Fibroblast of skin of left quadriceps (primary cell): ENCODE results near the gene RAD23A.
A peak's percentile ranks its signal among the peaks of the same experiment; 100 is the strongest.

Source experiments
- DNase-seq, 2 experiments: peaks; one replicate each; pipeline ENCODE4 v3.0.0-alpha.2; 2013; ENCODE audit warnings: low read depth in 2 of 2

Gene RAD23A

DNA sequence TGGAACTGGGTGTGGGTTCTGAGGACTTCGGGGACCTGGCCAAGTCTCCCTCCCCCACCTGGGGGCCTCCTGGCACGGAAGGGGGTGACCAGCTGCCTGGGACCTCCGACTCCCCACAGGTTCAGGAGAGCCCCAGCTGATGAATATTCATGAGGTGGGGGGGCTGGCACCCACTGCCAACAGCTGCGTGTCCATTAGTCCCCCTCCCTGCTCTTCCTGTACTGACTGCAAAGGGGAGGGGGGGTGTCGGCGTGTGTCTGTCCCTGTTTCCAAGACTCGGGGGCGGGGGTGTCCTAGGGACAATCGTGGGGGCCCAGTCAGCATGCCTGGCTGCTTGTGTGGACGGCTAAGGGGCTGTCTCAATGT, 39.0 kb downstream of the RAD23A start:
- DNase-seq, result no peak

DNA sequence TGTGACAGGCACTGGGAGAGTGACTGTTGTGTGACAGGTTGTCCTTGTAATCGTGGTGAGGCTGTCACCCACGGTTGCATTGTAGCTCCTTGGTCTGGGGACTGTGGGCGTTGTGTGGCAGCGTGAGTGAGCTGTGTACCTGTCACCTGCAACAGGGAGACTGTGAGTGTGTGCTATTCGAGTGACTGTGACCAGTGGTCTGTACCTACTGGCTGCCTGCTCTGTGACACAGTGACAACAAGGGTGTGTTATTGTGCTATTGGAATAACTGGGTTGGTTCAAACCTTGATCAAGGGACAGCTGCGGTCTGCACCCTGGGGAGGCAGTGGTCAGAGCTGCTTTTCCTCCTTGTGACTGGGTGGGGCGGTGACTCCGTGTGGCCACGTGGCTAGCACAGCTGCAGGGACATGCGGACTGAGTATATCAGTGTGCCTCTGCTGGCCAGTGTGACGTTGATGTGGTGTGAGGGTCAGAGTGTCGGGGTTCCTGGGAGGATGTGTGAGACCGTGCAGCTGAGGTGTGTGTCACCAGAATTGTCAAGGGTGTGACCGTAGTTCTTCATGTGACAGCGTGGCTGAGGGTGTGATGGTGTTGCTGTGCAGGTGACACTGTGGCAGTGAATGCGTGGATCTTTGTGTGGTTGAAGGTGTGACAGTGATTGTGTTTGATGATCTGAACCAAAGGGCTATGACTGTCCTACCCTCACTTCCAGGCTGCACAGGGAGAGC, 39.6 kb downstream of the RAD23A start:
- DNase-seq, result no peak

DNA sequence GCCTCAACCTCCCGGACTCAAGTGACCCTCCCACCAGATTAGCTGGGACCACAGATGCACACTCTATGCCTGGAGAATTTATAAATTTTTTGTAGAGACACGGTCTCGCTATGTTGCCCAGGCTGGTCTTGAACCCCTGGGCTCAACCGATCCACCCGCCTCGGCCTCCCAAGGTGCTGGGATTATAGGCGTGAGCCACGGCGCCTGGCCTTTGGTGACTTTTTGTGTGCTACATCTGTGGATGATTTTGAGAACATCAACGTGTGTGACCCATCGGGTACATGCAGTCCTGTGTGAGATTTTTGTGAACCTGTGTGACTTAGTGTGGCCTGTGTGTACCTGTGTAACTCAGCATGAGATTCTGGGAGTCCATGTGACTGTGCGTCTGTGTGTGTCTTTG, 41.1 kb downstream of the RAD23A start:
- no peak for DNase-seq

DNA sequence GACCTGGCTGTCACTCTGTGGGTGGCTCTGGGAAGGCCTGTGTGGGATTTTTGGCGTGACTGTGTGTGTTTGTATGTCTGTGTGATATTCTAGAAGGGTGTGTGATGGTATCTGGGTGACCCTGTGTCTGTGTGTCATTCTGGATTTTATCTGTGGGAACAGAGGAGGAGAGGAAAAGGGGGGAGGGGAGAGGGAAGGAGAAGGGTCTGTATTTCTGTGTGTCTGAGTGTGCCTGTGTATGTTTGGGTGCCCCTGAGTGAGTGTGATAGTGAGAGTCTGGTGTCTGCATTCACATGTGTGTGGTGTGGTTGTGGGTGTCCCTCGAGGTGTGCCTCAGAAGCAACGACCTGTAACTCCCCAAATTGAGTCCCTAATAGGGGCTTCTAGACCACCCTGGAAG, 41.5 kb downstream of the RAD23A start:
- DNase-seq, result no peak

DNA sequence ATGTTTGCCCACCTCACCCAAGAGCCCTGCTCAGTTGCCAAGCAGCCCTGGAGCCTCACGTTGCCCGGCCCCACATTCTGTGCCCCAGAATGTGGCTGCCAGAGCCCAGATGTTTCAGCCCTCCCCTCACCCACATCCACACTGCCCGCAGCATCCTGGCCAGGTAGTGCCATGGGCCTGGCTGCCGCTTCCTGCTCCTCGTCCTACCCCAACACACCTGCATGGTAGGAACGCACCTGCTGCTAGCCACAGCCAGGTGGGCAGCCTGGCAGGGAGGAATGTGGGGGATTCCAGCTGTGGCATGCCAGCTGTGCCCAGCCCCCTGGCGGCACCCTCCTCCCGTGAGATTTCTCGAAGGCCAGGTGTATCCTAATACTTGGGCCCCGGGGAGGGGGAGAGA, 42.1 kb downstream of the RAD23A start:
- DNase-seq, result no peak

DNA sequence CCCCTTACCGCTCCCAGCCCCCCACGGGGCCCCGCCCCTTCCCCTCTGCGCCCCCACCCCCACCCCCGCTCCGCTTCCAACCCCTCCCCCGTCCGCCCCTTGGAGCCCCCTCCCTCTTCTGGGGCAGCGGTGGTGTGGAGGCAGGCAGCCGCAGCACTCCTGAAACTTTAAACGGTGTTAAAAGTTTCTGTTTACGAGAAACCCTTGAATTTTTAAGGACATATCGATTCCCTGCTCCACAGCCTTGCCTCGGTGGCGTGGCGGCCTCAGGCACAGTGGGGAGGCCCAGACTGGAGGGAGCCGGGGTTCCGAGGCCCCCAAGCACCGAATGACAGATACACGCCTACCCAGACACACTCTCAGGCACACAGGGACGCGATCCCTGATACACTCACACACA, 44.8 kb downstream of the RAD23A start:
- no peak for DNase-seq

DNA sequence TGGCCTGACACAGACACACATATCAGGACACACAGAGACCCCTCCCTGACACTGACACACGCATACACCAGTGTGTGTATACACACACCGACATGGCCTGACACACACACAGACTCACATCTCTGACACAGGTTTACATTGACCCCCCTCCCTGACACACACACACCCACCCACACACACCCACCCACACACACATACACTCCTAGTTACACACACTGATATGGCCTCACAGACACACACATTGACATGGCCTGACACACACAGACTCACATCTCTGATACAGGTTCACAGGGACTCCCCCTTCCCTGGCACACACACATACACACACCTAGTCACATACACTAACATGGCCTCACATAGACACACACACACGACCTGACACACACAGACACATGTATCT, 45.2 kb downstream of the RAD23A start:
- DNase-seq, result no peak

DNA sequence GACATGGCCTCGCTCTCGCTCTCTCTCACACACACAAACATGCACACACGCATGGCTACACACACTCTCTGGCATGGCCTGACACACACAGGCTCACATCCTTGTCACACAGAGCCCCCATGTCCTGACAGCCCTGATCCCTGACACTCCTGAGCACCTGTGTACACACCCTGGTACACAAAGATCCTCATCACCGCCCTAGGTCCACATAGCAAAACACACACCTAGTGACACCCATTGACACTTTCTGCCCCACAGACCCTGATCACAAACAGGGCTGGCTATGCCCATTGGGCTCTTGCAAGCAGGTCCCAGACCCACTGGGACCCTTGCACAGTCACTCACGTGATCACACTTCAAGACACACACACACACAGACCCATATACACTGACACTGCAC, 45.6 kb downstream of the RAD23A start:
- no peak for DNase-seq

DNA sequence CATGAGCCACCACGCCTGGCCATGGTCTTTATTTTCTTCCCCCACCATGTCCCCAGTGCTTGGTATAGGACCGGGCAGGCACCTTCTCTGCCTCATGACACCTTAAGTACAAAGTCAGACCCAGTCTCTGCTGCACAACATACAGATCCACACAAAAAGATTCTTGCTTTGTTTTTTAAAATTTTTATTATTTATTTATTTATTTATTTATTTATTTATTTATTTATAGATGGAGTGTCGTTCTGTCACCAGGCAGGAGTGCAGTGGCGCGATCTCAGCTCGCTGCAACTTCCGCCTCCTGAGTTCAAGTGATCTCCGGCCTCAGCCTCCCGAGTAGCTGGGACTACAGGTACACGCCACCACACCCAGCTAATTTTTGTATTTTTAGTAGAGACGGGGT, 47.1 kb downstream of the RAD23A start:
- no peak for DNase-seq

DNA sequence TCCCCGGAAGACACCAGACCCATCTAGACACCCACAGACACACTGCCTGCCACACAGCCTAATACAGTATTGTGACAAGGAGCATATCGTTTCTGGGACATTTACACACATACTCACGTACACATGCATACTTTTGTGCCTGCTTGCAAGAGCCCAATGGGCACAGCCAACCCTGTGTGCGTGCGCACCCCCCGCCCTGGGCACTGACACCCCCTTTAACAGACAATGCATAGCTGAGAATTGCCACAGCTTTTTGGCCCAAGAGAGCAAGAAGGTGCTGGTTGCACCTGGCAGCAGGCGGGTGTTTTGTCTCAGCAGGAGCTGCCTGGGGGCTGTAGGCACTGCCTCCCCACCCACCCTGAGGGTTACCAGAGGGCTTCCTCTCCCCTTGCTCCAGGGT, 47.9 kb downstream of the RAD23A start:
- no peak for DNase-seq

DNA sequence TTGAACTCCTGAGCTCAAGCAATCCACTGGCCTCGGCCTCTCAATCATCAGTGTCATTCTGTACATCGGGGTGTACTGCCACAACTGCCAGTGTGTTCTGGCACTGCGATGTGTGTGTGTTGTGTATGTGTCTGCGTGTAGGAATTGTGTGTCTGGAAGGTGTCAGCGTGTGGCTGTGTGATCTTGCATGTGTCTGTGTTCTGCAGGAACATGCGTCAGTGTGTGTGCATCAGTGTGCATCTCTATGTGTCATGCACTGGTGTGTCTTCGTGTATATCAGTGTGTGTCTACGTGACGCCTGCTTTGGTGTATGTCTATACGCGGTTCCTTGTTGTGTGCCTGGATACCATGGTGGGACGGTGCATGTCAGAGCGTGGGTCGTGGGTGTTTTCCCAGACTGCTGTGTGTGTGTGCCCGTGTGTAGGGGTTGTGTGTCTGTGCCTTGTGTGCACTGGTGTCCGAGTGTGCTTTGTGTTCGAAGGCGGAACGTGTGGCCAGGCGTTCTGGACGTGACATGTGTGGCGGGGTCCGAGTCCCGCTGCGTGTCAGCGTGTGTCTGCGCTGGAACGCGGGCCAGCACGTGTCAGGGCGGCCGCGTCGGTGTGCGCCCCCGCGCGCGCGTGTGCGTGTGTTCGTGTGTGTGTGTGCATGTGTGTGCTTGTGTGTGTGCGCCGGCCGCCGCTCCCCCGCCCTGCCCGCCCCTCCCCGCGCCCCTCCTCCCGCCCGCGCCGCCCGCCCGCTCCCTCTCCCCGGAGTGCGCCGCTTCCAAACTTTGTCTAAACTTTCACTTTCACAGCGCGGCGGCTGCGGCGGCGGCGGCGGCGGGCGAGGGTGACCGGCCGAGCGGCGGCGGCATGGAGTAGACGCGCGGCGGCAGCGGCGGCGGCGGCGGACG, 49.3 kb downstream of the RAD23A start, which contains the start of gene NFIX:
NFIX (plus strand) TSS at position 775 of the 895 bp plus-strand sequence. CDS start 363 bp downstream, outside the sequence.
- peak; percentile 41 to 50 for DNase-seq

DNA sequence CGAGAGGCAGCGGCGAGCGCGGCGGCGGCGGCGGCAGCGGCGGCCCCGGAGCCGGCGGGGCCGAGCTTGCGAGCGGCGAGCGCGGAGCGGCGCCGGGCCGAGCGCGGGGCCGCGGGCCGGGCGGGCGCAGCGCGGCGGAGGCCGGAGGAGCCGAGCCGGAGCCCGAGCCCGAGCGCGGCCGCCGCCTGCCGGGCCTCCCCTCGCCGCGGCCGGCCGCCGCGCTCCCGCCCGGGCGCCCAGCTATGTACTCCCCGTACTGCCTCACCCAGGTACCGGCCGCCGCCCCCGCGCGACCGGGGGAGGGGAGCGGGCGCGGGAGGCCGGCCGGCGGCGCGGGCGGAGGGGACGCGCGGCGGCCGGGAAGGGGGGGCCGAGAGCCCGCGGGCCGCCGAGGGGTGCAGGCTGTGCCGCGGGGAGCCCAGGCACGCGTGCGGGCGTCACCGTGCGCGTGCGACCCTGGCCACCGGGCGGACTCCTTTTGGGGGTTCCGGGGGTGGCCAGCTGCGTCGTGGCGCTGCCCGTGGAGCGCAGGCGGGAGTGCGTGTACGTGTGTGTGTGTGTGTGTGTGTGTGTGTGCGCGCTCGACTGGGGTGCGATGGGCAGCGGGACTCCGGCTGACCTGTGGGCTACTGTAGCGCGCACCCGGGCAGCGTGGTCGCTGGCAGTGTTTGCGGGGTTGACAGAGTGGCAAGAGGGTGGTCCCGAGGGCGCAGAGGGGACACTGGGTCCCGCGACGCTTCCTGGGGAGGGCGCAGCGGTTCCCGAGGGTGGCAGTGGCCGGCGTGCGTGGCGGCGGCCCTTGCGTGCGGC, 50.1 kb downstream of the RAD23A start:
- no peak for DNase-seq

DNA sequence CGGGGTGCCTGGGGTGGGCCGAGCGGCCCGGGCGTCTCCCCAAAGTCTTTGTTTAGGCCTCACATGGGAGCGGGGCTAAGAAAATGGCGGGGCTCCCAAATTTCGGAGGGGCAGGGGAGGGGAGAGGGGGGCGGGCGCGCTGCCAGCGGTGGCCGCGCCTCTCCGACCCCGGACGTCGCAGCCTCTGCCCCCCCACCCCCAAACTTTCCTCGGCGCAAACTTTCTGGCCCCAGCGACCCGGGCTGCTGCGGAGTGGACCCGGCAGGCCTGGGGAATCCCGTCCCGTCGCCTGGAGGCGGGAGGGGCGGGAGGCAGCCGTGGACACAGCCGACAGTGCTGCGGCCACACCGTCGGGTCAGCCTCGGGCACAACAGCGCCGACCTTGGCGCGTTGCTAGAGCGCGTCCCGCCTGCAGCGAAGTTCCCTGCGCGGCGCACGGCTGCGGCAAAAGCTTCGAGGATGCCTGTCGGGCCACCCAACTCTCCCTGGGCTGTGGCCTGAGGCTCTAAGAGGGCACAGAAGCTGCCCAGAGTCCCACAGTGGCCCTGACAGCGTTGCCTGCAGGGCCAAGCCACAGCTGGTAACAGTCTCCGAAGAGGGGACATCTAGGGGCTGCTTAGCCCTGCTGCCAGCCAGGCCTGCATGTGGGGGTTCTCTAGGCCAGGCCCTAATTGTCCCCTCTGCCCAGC, 50.9 kb downstream of the RAD23A start:
- DNase-seq, result no peak

DNA sequence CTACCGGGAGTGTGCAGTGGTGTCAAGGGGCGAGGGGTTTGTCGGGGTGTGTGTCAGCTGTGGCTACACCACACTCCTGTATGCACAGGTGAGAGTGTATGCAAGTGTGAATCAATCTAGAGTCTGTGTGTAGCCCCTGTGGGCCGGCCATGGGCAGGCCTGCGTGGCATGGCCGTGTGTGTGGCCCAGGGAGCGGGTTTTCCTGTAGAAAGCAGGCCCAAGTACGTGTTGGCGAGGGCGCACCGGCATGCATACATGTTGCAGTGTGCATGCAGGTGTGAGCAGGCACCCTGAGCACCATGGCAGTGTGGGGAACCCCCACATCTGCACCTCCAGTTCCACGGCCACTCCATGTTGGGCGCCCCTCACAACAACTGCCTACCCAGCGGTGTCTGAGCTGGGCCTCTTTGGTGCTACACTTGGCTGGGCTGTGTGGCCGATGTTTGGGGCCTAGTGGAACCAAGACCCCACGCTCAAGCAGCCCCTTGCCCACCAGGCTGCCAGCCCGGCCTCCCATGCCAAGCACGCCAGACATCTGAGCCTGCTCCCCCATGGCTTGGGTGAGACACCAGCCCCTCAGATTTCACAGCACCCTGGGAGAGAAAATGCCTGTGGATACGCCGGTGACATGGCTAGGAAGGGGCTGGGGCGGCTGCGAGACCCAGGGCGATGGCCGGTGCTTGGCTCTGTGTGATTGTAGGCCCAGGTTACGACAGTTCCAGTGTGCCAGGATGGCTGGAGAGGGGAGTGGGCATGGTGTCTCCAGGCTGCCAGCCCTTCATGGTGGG, 51.7 kb downstream of the RAD23A start:
- DNase-seq, result no peak

DNA sequence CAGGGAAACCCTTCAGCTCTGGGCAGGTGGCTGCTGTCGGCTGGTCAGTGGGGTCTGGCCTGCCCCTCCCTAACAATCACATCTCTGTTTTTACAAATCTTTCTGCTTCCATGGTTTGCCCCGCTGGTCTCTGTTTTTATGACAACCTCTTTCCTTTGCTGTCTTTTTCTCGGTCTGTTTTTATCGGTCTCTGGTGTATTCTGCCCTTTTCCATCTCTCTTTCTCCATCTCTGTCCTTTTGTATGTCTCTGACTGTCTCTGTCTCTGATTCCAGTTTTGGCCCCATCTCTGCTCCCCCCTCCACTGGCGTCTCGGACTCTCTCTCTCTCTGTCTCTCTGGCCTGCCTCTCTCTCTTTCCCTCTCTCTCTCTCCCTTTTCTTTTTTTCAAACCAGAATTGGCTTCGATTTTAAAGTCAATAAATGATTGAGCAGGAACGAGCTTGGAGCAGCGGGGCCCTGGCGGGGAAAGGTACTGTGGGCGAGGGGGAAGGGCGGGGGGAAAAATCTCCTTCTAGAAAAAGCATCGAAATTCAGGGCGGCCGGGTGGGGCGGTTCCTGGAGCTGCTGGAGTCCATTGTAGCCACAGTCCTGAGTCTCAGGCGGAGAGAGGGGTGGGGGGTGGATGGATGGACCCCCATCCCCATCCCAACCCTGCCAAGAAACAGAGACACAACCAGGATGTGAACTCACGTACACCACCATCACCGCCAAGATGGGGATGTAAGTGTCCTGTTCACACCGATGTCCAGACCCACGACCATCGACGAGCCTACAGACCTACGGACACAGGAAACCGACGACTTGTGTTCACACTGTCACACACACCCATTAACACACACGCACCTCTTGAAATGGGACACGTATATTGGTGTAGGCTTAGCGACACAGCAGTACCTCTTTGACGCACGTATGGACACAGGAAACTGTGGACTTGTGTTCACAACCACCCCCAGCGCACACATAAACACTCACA, 52.6 kb downstream of the RAD23A start:
- no peak for DNase-seq

DNA sequence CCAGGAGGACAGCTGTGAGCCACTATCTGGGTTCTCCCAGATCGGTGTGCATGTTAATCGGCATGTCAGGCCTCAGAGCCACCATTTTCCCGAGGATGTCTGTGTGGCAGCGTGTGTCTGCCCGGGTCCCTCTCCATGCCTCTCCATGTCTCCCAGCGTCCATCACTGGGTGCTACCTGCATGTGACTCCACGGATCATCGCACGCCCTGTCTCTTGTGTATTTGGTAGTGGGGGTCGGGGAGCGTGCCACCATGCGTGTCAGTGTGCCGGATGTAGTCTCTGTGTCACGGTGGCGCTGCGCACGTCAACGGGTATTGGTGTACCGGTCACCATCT, 55.5 kb downstream of the RAD23A start:
- no peak for DNase-seq

DNA sequence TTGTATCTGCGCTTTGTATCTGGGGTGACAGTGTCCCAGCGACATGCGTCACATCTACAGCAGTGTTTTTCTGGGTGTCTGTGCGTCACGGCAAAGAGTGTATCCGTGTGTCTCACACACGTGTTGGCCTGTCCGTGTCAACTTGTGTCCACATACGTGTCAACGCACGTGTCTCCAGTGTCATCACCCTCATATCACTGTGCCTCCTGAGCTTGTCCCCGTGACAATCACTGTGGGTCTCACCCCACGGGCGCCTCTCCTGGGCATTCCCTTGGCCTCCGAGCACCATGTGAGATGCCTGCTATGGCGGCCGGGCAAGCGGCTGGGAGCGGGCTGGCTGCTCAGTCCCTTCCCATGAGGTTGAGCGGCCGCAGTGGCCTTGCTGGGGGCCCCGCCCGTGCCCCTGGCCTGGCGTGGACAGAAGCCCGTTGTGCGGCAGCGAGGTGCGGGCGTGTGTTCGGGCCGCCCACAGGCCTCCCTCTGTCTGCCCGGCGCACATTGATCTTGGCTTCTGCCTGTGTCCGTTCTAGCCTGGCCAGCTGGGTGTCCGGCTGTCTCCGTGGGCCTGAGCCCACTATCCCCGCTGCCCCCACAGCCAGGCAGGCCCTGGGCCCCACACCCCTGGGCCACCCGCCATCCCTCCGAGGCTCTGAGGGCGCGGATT, 56.0 kb downstream of the RAD23A start:
- DNase-seq, result no peak

DNA sequence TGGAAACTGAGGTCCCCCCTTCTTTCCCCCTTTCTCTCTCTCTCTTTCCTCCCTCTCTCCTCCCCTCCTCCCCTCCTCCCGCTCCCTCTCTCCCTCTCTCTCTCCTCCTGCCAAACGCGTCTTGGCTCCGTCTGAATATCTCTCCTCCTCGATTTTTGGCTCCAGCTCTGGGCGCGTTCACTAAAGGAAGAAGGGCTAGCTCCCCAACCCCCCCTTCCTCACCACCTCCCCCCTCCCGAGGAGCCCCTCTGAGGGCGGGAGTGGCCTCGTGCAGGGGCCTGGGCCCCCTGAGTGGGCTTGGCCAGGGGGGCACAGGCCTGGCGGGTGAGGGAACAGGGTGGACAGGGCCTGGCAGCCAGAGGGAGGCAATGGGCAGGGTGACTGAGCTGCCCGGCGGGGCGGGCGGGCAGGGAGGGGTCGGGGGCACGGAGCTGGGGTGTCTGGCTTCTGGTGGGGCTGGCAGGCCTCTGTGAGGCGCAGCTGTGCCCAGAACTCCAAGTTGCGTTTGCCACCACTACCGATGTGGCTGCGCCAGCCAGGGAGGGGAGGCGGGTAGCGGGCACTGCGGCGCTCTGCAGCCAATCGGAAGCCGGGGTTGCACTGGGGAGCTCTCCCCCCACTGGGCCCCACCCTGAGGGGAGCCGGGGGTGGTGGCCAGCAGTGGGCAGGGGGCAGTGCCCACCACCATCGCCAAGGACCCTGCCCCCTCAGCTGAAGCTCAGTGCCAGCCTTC, 56.7 kb downstream of the RAD23A start:
- no peak for DNase-seq

DNA sequence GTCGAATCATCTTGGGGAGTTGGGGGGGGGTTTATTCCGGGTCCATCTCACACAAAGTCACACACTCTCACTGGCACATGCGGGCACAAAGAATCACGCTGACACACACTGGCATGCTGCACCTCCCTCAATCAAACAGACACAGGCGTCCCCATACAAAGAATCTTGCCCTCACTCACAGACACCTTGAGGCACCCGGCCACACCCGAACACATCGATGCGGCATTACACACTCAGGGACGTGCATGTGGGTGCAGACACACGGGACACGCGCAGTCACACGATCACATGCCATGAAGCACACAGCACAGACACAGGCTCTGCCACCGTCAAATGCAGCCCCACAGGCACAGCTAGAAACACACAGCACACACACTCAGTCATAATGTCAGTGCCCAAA, 57.4 kb downstream of the RAD23A start:
- no peak for DNase-seq
